ENCODE measurements around the gene HMGCR.

Gene HMGCR

GRCh38 chr5:75340714-75341478, 3.9 kb downstream of the HMGCR start:
- DNase-seq (ENCODE audit: low spot score): no peak

- DNase-seq (ENCODE audit: low spot score): no peak
Observed at GRCh38 chr5:75341934-75342333, 4.9 kb downstream of the HMGCR start.

GRCh38 chr5:75342836-75343235, 5.8 kb downstream of the HMGCR start:
- no peak for DNase-seq (ENCODE audit: low spot score)

GRCh38 chr5:75348241-75348640, 11.2 kb downstream of the HMGCR start:
- no peak for DNase-seq (ENCODE audit: low spot score)

- no peak for DNase-seq (ENCODE audit: low spot score)
Observed at GRCh38 chr5:75349663-75350062, 12.6 kb downstream of the HMGCR start.

GRCh38 chr5:75351139-75351926, 14.3 kb downstream of the HMGCR start:
- no peak for DNase-seq (ENCODE audit: low spot score)

- DNase-seq (ENCODE audit: low spot score): no peak
Observed at GRCh38 chr5:75355236-75355635, 18.2 kb downstream of the HMGCR start.

- DNase-seq (ENCODE audit: low spot score): no peak
Observed at GRCh38 chr5:75356719-75357118, 19.7 kb downstream of the HMGCR start.

- no peak for DNase-seq (ENCODE audit: low spot score)
Observed at GRCh38 chr5:75358117-75358516, 21.1 kb downstream of the HMGCR start.

- DNase-seq (ENCODE audit: low spot score): no peak
Observed at GRCh38 chr5:75361310-75361709, 24.3 kb downstream of the HMGCR start.

GRCh38 chr5:75362474-75362975, 25.5 kb downstream of the HMGCR start:
- no peak for DNase-seq (ENCODE audit: low spot score)

GRCh38 chr5:75363111-75363510, 26.1 kb downstream of the HMGCR start:
- DNase-seq (ENCODE audit: low spot score): no peak

GRCh38 chr5:75363726-75364495, 26.9 kb downstream of the HMGCR start:
- no peak for DNase-seq (ENCODE audit: low spot score)

- no peak for DNase-seq (ENCODE audit: low spot score)
Observed at GRCh38 chr5:75364571-75365280, 27.7 kb downstream of the HMGCR start.

GRCh38 chr5:75365740-75366139, 28.7 kb downstream of the HMGCR start:
- no peak for DNase-seq (ENCODE audit: low spot score)

- no peak for DNase-seq (ENCODE audit: low spot score)
Observed at GRCh38 chr5:75366787-75367186, 29.8 kb downstream of the HMGCR start.

GRCh38 chr5:75367401-75367800, 30.4 kb downstream of the HMGCR start:
- no peak for DNase-seq (ENCODE audit: low spot score)

GRCh38 chr5:75368391-75368790, 31.4 kb downstream of the HMGCR start:
- no peak for DNase-seq (ENCODE audit: low spot score)

GRCh38 chr5:75373862-75374261, 36.8 kb downstream of the HMGCR start:
- DNase-seq (ENCODE audit: low spot score): no peak

- DNase-seq (ENCODE audit: low spot score): no peak
Observed at GRCh38 chr5:75374394-75374814, 37.4 kb downstream of the HMGCR start.

- no peak for DNase-seq (ENCODE audit: low spot score)
Observed at GRCh38 chr5:75375414-75375813, 38.4 kb downstream of the HMGCR start.

GRCh38 chr5:75380099-75380498, 43.1 kb downstream of the HMGCR start:
- DNase-seq (ENCODE audit: low spot score): no peak
